ENCODE results near the gene VEZF1.

VEZF1 gene

DNA sequence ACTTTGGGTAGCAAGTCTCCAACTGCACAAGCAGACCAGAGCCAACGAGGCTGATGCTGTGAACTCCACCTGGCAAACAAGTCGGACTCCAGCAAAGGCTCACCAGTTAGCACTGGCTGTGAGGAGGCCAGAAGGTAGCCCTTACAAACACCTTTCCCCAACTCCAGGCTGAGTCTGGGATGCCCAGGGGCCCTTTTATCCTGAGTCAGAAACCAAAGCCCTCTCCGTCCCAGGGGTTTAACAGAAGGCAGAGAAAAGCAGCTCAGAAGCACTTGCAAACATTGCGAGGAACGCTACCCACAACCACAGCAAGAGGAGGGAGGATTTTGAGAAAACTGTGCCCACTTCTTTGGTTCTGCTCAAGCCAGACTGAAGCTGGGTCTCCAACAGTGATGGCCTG lies 57.8 kb downstream of the VEZF1 start:
- no peak for DNase-seq (ENCODE audit: low read depth, low spot score)

DNA sequence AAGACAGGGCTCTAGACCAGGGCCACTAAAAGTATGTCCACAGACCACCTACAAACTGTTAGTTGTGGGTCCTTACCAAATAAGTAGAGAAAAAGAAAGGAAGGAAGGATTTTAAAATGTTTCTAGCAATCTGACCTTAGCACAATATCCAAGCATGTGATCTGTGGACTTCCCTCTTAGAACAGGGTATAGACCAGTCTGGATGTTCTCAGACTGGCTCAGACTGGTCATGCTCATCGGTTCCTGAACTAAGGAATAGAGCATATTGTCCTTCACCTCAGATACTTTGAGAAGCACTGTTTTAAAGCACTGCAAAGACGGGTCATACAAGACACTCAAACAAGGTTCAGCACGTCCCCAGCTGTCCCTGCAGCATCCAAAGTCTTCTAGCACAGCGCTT lies 58.7 kb downstream of the VEZF1 start:
- DNase-seq (ENCODE audit: low read depth, low spot score), result no peak

DNA sequence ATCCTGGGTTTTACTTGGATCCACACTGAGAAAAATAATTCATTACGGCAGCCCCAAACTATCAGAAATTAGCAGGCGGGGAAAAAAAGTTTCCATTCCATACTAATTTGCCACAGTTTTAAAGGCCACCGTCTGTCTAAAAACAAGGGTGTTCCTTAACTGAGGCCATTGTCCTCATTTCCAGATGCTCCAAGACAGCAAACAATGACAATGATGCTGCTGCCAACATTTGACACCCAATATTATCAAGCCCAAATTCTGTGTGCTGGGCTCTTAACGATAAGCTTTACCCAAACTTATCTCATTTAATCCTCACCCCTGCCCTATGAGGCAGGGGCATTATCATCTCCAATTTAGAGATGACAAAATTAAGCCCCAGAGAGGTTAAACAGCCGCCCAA lies 59.1 kb downstream of the VEZF1 start:
- DNase-seq (ENCODE audit: low read depth, low spot score), result no peak

DNA sequence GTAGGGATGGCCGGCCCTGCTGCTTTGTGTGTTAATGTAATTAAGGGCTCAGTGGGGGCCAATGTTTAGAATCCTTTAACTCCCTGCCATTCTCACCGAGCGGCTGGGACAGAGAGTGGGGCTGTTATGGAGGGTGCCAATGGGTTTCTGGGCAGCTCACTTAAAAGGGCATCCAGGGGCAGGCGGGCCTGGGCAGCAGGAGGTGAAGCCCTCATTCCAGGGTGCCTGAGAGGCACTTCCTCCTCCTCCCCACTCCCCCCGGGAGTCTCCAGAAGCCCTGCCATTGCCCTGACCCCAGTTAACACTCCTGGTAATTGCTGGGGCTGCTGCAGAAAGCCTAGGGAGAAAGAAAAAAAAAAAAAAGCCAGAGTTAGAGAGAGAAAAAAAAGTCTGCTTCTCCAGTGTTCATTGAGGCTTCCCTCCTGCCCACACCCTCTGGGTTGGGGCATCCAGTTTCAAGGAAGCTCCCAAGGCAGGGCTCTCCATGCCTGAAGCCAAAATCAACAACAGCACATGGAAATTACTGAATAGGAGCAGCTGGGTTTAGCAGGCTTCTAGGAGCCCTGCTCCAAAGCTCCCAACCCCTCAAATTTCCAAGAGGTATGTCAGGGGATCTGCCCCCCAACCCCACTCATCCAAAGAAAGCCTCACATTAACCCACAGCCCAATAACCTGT lies 60.9 kb downstream of the VEZF1 start:
- DNase-seq (ENCODE audit: low read depth, low spot score), result peak; percentile 85

DNA sequence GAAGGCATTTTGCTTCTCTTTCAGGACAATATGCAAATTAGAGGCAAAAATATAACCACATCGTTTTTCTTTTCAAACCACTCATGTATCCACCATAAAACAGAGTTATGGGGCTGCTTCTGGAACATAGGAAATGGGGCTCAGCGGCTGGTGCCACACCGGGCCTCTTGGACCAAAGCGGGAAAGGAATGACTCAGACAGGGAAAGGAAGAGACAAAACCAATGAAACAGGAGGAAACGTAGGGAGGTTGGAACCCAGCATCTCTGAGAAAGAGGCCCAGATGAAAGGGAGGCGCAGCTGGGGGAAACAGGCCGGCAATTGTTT lies 61.4 kb downstream of the VEZF1 start:
- DNase-seq (ENCODE audit: low read depth, low spot score), result no peak

DNA sequence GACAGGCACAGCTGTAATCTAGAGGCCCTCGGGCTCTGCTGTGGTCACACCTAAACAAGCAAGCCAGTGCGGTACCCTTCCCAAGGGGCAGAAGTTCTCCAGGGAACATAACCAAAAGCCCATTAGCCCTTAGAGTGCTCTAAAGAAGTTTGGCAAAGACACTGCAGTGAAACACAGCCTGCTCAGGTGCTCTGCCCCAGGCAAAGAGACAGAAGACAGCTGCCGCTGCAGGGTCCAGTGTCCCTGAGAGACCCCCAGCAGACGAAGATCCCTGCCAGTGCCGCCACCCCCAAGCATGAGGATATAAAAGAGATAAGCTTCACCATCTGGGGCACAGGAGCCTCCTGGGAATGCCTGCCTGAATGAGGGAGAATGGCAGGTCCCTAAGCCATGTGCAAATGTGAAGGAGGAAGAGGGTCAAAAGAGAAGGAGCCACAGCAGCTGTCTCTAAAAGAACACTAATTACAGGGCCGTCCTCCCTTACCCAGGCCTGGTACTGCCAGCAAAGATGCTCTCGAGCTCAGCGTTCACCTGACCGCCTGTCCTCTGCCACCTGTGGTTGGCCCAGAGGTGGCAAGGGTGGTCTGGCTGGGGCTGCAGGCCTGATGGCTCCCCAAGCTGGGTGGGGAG lies 62.6 kb downstream of the VEZF1 start:
- no peak for DNase-seq (ENCODE audit: low read depth, low spot score)

DNA sequence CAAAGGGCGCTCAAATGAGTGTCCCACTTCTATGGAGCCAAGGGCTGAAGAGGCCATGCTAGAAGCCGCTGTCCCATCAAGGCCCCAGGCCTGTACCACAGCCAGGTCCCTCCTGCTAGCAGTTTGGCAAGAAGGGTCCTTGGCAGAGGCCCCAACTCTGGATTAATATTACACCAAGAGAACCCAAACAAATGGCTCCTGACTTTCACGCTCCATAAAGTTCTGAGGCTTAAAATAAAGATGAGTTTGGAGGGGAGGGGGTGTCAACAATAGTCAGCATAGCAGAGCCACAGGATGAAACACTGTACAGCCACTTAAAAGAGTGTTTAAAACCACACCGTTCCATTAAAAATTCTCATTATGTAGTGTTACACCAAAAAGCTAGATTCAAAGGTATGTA lies 63.4 kb downstream of the VEZF1 start:
- no peak for DNase-seq (ENCODE audit: low read depth, low spot score)
